ENCODE results near the gene GIGYF1. TPM values are rescaled to one million over a fixed set of nuclear protein-coding genes. Genes with fewer than 3 reads are reported as not detected.
"Not testable (repeated sequence)": the region's sequence is repeated elsewhere in the genome, so short reads cannot be mapped to it uniquely, and the experiment has no call there.

The GIGYF1 gene
- total and polyA plus RNA-seq, 2 of the 8 experiments (the other 6 are each of a cell fraction or from before 2014, with no cell fraction given) = 24.1 to 99.3 TPM

GRCh38 chr7:100724364-100724763, 30.3 kb upstream of the GIGYF1 start:
- not testable (repeated sequence) for H3K9ac ChIP-seq (replicated peaks in 1 of 4; ENCODE audit: extremely low read depth in 1 of 4, low read depth in 3 of 4, low read length in 3 of 4); H2BK5ac ChIP-seq (ENCODE audit: low read depth, low read length); H3K23me2 ChIP-seq (ENCODE audit: low read depth, low read length); H3K4ac ChIP-seq (replicated peaks; ENCODE audit: insufficient read length, low read depth, low read length); H2BK120ac ChIP-seq (replicated peaks; ENCODE audit: low read depth, low read length); H2BK15ac ChIP-seq (ENCODE audit: low read length); H3K14ac ChIP-seq (ENCODE audit: insufficient read length); H3K23ac ChIP-seq (ENCODE audit: insufficient read length); H3K56ac ChIP-seq (replicated peaks; ENCODE audit: insufficient read length, low read depth, low read length); H2BK20ac ChIP-seq (ENCODE audit: low read length); H3K4me1 ChIP-seq (replicated peaks in 1 of 4; ENCODE audit: control insufficient read depth in 3 of 4, insufficient read depth in 4 of 4, low read length in 3 of 4); H4K20me1 ChIP-seq (replicated peaks in 1 of 2; ENCODE audit: control insufficient read depth in 1 of 2, insufficient read depth in 2 of 2, low read length in 2 of 2); H4K8ac ChIP-seq (ENCODE audit: extremely low read depth, insufficient read depth, low read length); DNase-seq (ENCODE audit: low read depth in 1 of 2, low spot score in 2 of 2); H4K91ac ChIP-seq (replicated peaks; ENCODE audit: insufficient read length, low read length); H3K79me1 ChIP-seq (ENCODE audit: low read depth, low read length); H3K36me3 ChIP-seq (ENCODE audit: control insufficient read depth in 2 of 4, insufficient read depth in 4 of 4, low read length in 3 of 4); H3K4me2 ChIP-seq (ENCODE audit: insufficient read depth in 1 of 2, low read depth in 2 of 2, low read length in 2 of 2); H3K9me3 ChIP-seq (ENCODE audit: insufficient read depth in 2 of 2, low read depth in 1 of 2, low read length in 1 of 2); H3K27ac ChIP-seq (ENCODE audit: low read depth, low read length); H3K79me2 ChIP-seq (ENCODE audit: control insufficient read depth in 1 of 2, insufficient read depth in 2 of 2, low read length in 2 of 2); FAIRE-seq; H2AFZ ChIP-seq (ENCODE audit: low read length); H4K5ac ChIP-seq (ENCODE audit: insufficient read length, low read depth, low read length); H2BK12ac ChIP-seq (ENCODE audit: low read depth, low read length); H2AK5ac ChIP-seq (ENCODE audit: low read depth, low read length); H3K4me3 ChIP-seq (ENCODE audit: extremely low read depth in 1 of 4, insufficient read depth in 2 of 4, low read depth in 3 of 4, low read length in 4 of 4); H3K18ac ChIP-seq (ENCODE audit: extremely low read depth, low read length)
- CTCF ChIA-PET (ENCODE audit: partially characterized antibody) = interaction anchor here (0.7 to 16.4 kb wide), 20 partner anchors 9 to 254 kb away, joined by 3 to 197 read pairs (median 4); partner anchors contain the start of genes POP7 and SLC12A9
- WGBS, 2 experiments (ENCODE audit: extremely low coverage in 1 of 2, insufficient coverage in 1 of 2, insufficient read length in 1 of 2, insufficient replicate concordance in 2 of 2, low coverage in 1 of 2, low lambda C conversion rate in 2 of 2, missing lambda C conversion rate in 1 of 2) = 95% methylated on average over 2 of the region's 2 CpGs; no CpG with 5 or more reads in 1 of the 2 experiments
- POLR2A ChIA-PET (ENCODE audit: partially characterized antibody) = interaction anchor here (0.8 to 1.6 kb wide), 4 partner anchors 17 to 112 kb away, joined by 3 to 6 read pairs (median 3); partner anchors contain the start of gene POP7
- peaks cover 7 to 25% (median 24%) of the 10 kb centered on the region in 4 experiments for H3K27me3 ChIP-seq (replicated peaks in 1 of 4; ENCODE audit: control insufficient read depth in 3 of 4, extremely low read depth in 1 of 4, insufficient read depth in 3 of 4, low read length in 3 of 4)

Measured in H1 (cell line).